ENCODE measurements around the gene IGF2R.

DNA sequence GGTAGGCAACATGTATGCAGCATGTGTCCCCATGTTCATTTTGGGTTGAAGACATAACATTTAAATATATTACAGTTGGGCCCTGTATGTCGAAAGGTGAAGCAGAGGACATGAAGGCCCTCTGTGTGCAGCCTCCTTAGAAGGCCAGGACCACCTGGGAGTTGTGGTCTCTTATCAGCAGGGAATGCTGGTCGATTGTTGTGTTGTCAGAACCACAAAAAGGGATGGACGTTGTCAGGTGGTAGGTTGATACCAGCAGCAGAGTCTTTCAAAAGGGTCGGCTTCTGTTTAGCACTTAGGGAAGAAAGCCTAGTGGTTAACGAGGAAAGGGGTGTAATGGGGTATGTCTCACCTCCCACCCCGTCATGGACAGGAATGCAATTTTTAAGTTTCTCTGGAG is 85.4 kb downstream of the IGF2R start:
- TF ChIP-seq, protein P1, sequence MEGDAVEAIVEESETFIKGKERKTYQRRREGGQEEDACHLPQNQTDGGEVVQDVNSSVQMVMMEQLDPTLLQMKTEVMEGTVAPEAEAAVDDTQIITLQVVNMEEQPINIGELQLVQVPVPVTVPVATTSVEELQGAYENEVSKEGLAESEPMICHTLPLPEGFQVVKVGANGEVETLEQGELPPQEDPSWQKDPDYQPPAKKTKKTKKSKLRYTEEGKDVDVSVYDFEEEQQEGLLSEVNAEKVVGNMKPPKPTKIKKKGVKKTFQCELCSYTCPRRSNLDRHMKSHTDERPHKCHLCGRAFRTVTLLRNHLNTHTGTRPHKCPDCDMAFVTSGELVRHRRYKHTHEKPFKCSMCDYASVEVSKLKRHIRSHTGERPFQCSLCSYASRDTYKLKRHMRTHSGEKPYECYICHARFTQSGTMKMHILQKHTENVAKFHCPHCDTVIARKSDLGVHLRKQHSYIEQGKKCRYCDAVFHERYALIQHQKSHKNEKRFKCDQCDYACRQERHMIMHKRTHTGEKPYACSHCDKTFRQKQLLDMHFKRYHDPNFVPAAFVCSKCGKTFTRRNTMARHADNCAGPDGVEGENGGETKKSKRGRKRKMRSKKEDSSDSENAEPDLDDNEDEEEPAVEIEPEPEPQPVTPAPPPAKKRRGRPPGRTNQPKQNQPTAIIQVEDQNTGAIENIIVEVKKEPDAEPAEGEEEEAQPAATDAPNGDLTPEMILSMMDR (IDR thresholded peaks at IDR 0.05) = no peak
- TF ChIP-seq EP300 (IDR thresholded peaks at IDR 0.05) = no peak
- TF ChIP-seq POLR2A (IDR thresholded peaks at IDR 0.05) = no peak
